Neural progenitor cell (in vitro differentiated cells): ENCODE results near the gene EXOSC5.

Source experiments
- CTCF ChIP-seq: fragments of 200-600 bp; sonication (generic); IDR thresholded peaks from 2 replicates; pipeline ENCODE4 v1.5.1; 2017; ENCODE audit warnings: antibody characterized with exemption, mild to moderate bottlenecking
- EZH2phosphoT487 ChIP-seq: fragments of 200-600 bp; sonication (generic); IDR thresholded peaks from 2 replicates; pipeline ENCODE4 v1.6.1; 2017; ENCODE audit warnings: antibody characterized with exemption

DNA sequence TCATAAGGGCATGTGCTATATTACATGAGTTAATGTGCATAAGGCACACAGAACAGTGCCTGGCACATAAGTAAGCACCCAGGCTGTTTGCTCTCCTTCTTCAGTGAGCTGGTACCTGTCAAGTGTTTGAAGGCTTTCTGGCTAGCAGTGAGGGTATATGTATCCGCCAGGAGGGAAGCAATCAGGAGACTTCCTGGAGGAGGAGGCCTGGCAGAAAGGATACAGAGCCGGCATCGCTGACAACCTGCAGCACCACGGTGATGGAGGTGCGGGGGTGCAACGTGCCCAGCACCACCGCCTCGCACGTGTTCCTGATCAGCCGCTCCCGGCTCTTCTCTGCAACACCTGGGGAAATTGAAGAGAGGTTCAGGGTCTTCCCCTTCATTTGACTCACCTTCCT is 5.5 kb downstream of the EXOSC5 start:
- TF ChIP-seq CTCF (no peak), EZH2phosphoT487 (no peak)
